Body of pancreas (tissue), 4 donors: ENCODE data around the gene OR52K2. TPM values are rescaled to one million over a fixed set of nuclear protein-coding genes. Genes with fewer than 3 reads are reported as not detected.

Experiments used
- ATAC-seq: fragments of 150-250 bp; one replicate; pipeline ENCODE4 v1.9.1; 2016
- DNase-seq, 4 donors: peaks; one replicate each; pipeline ENCODE4 v3.0.0-alpha.2; 2019
- H3K27ac ChIP-seq, 4 donors: fragments of 200-600 bp; sonication (generic); 1 replicate in 3 of 4; 2 replicates in 1 of 4; pipeline versions ENCODE4 v1.5.1 to v1.6.1; 2016 to 2019; ENCODE audit warnings: mild to moderate bottlenecking in 1 of 4, mixed read lengths in 1 of 4, moderate library complexity in 1 of 4
- H3K27me3 ChIP-seq, 2 donors: fragments of 200-600 bp; sonication (generic); one replicate each; pipeline ENCODE4 v1.6.0; 2016; ENCODE audit warnings: mild to moderate bottlenecking in 1 of 2
- H3K36me3 ChIP-seq, 2 donors: fragments of 200-600 bp; sonication (generic); replicated peaks in 1 of 2; 2 replicates each; pipeline ENCODE4 v1.5.1; 2016; ENCODE audit warnings: low read depth in 2 of 2; ENCODE audit not compliant: insufficient read depth in 1 of 2
- H3K4me1 ChIP-seq: fragments of 200-600 bp; sonication (generic); one replicate; pipeline ENCODE4 v1.6.0; 2016
- H3K4me3 ChIP-seq, 2 donors: fragments of 200-600 bp; sonication (generic); 1 replicate in 1 of 2; 2 replicates in 1 of 2; pipeline ENCODE4 v1.5.1; 2016 to 2019
- H3K9me3 ChIP-seq, 3 donors: fragments of 200-600 bp; sonication (generic); 1 replicate in 2 of 3; 2 replicates in 1 of 3; pipeline ENCODE4 v1.5.1; 2016
- POLR2A ChIP-seq, 3 donors: fragments of 450-650 bp; IDR thresholded peaks; one replicate each; pipeline ENCODE4 v1.6.1; 2016; ENCODE audit warnings: antibody characterized with exemption in 3 of 3, mild to moderate bottlenecking in 2 of 3
- WGBS, 2 donors: methylation state at CpG; one replicate each; pipeline ENCODE4 v1.1.5; 2017; 5-methylcytosine and 5-hydroxymethylcytosine counted together
- intact Hi-C: fragments of 100-400 bp; cut with DNase I; formaldehyde crosslinking; loops from one replicate; pipeline ENCODE4 v1.15.1; 2023
- total RNA-seq, 2 donors: library from RNA; depleted of rRNA; stranded (reverse); fragments of >200 nt; gene quantifications; one replicate each; pipeline ENCODE4 v1.1.0, GENCODE V29; 2016
- TF ChIP-seq, protein P1 (sequence below), 7 experiments: fragments of 450-650 bp in 4 of 7; fragments of 200-600 bp in 3 of 7; sonication (generic) in 3 of 7; IDR thresholded peaks; one replicate each; pipeline ENCODE4 v1.5.1; 2016 to 2019; ENCODE audit warnings: antibody characterized with exemption in 7 of 7

Gene OR52K2
- total RNA-seq, 2 donors from 2014 or later = not detected

DNA sequence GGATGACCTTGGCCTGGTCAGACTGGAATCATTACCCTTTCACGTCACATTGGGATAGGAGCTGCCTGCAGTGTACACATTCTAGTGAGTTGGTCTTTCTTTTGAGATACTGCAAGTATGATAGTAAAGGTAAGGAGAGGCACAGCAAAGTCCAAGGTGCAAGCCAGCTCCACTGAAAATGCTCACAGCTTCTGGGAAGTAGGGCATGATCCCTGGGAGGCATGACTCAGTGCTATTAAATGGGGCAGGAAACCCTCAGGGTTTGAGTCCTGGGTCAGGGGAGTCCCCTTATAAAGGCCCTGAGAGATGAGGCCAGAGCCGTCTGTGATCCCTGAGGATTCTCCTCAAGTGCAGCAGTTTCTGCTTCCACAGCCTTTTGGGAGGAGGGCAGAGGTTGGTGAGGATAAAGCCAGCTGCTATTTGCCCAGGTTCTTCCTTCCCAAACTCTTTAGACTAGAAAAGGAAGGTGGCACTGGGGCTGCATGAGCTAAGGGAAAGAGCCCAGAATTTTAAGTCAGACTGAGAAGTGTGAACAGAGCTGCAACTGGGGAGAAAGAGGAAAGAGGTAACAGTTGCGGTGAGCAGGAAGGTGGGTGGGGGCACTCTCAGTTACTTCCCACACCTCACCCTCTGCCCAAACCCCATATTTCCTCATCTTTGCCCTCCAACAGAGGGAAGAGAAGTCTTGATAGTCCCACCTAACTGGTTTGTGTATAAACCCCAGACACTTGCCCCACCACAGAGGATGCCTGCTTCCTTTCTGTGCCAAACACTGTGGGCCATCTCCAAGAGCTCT lies 18.9 kb downstream of the OR52K2 start:
- Histone ChIP-seq H3K9me3 (peaks cover 0 to 5% (median 0%) of the 10 kb centered on the region in 3 donors), H3K4me1 (no peaks in the 10 kb centered on the region), H3K27me3 (no peaks in the 10 kb centered on the region), H3K4me3 (no peak overlapping the region), H3K27ac (no peak overlapping the region), H3K36me3 (no peaks in the 10 kb centered on the region)
- intact Hi-C loops = no loop called here
- no peak for DNase-seq
- TF ChIP-seq, protein P1, sequence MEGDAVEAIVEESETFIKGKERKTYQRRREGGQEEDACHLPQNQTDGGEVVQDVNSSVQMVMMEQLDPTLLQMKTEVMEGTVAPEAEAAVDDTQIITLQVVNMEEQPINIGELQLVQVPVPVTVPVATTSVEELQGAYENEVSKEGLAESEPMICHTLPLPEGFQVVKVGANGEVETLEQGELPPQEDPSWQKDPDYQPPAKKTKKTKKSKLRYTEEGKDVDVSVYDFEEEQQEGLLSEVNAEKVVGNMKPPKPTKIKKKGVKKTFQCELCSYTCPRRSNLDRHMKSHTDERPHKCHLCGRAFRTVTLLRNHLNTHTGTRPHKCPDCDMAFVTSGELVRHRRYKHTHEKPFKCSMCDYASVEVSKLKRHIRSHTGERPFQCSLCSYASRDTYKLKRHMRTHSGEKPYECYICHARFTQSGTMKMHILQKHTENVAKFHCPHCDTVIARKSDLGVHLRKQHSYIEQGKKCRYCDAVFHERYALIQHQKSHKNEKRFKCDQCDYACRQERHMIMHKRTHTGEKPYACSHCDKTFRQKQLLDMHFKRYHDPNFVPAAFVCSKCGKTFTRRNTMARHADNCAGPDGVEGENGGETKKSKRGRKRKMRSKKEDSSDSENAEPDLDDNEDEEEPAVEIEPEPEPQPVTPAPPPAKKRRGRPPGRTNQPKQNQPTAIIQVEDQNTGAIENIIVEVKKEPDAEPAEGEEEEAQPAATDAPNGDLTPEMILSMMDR (IDR thresholded peaks at IDR 0.05) = no peak
- no peak for TF ChIP-seq POLR2A (IDR thresholded peaks at IDR 0.05)
- no peak for ATAC-seq
- 56 to 67% methylated on average over 3 of the region's 3 CpGs for WGBS, 2 donors

DNA sequence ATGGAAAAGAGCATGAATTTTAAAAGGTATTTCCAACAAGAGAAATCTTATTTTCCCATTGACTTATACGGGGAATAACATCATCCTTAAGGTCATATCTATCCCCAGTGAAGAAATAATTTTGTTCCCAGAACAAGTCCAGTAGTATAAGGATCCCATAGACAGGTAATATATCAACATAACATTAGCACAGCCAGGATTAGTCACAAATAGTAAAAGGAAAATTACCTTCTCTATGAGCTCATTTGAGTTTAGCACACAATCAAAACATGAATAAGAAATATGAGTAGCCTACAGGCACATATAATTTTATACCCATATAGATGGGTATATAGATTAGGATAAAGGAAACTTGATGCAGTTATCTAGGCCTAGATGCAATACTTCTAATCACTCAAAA lies 30.5 kb downstream of the OR52K2 start:
- no peak for TF ChIP-seq POLR2A (IDR thresholded peaks at IDR 0.05)
- TF ChIP-seq, protein P1 (IDR thresholded peaks at IDR 0.05) = no peak

DNA sequence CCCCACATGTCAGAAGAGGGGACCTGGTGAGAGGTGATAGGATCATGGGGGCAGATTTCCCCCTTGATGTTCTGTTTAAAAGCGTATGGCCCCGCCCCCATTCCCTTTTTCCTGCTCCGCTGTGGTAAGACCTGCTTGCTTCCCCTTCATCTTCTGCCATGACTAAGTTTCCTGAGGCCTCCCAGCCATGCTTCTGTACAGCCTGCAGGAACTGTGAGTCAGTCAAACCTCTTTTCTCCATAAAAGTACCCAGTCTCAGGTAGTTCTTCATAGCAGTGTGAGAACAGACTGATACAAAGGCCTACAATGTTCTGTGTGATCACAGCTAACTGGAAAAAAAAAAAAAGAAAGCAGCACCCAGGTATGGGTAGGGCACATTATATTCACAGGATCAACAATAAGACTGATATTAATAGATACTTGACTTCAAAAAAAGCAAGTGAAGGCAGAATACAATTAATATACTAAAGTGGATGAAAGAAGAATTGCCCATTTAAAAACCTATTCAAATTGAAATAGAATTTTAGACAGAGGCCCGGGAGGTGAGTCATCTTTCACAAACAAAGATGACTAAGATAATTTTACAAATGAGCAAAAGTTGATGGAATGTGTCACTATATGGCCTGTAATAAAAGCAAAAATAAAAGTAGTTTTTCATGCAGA lies 31.6 kb downstream of the OR52K2 start:
- no peaks in the 10 kb centered on the region for H3K36me3 ChIP-seq
- H3K9me3 ChIP-seq = no peaks in the 10 kb centered on the region
- TF ChIP-seq POLR2A (IDR thresholded peaks at IDR 0.05) = no peak
- TF ChIP-seq, protein P1 (IDR thresholded peaks at IDR 0.05) = no peak
- H3K4me1 ChIP-seq = no peaks in the 10 kb centered on the region
- DNase-seq (no peak), ATAC-seq (no peak)
- WGBS, 2 donors = 68 to 75% methylated on average over 4 of the region's 4 CpGs
- no peaks in the 10 kb centered on the region for H3K27me3 ChIP-seq
- no peak overlapping the region for H3K27ac ChIP-seq
- H3K4me3 ChIP-seq = no peak overlapping the region
- intact Hi-C loops = no loop called here

More for the DNA sequence above, 30.5 kb downstream of the OR52K2 start:
- no peak overlapping the region for H3K4me3 ChIP-seq
- H3K36me3 ChIP-seq = no peaks in the 10 kb centered on the region
- no peaks in the 10 kb centered on the region for H3K4me1 ChIP-seq
- ATAC-seq (no peak), DNase-seq (no peak)
- H3K27me3 ChIP-seq = no peaks in the 10 kb centered on the region
- intact Hi-C loops = no loop called here
- H3K27ac ChIP-seq = no peak overlapping the region
- no peaks in the 10 kb centered on the region for H3K9me3 ChIP-seq
- 52 to 73% methylated on average over 1 of the region's 1 CpG for WGBS, 2 donors

DNA sequence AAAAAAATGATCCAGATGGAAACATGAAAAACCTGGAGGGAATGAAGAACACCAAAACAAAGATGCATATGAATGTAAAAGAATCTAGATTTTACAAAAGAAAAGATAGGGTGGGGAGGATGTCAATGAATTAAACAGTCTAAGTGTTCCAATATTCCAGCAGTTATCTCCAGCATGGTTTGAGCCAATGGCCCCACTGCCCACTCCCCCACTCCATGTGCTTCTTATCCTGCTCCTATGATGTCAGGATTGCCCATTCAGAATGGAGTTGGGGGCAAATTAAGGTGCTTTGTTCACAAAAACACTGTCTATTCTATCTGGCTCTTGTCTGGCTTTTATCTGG lies 32.1 kb downstream of the OR52K2 start:
- no peak for ATAC-seq
- TF ChIP-seq, protein P1 (IDR thresholded peaks at IDR 0.05) = no peak
- TF ChIP-seq POLR2A (IDR thresholded peaks at IDR 0.05) = no peak

More for the DNA sequence above, 32.1 kb downstream of the OR52K2 start:
- no peak for DNase-seq
- Histone ChIP-seq H3K27ac (no peak overlapping the region), H3K4me1 (no peaks in the 10 kb centered on the region), H3K27me3 (no peaks in the 10 kb centered on the region), H3K9me3 (no peaks in the 10 kb centered on the region), H3K36me3 (no peaks in the 10 kb centered on the region), H3K4me3 (no peak overlapping the region)
- intact Hi-C loops = no loop called here
